ENCODE results near the gene SP140. TPM values are rescaled to one million over a fixed set of nuclear protein-coding genes. Genes with fewer than 3 reads are reported as not detected.

Gene SP140
- total RNA-seq, 1 experiment from 2014 or later = 2.6 TPM

DNA sequence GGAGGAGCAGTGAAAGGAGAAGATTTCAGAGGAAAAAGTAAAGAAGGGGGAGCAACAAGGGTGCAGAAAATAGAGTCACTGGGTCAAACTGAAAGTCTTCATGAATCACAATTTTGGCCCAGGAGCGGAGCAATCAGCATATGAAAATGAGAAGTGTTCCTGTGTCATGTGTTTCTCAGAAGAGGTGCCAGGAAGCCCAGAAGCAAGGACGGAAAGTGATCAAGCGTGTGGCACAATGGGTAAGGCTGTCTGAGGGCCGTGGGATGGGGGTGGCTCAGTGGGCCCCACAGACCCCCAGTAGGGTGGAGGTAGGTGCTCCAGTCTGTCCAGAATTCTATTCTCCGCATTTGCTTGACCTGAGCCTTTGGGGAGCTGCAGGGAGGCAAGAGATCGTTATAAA, 44.2 kb downstream of the SP140 start:
- intact Hi-C loops (cut with micrococcal nuclease) = no loop called here
- no TSS peak for BruUV-seq (replicated peaks)

More for the DNA sequence above, 44.2 kb downstream of the SP140 start:
- no peak for ATAC-seq
- H3K27ac ChIP-seq (ENCODE audit: low read depth, low read length) = no peak overlapping the region
- ChIA-PET CTCF (no interaction called here), RAD21 (ENCODE audit: low non-redundant PET in 1 of 2, low total read pairs in 2 of 2, uncharacterized antibody in 2 of 2, unreplicated experiment in 2 of 2) (no interaction called here), POLR2A (no interaction called here)
- H3K79me2 ChIP-seq (ENCODE audit: insufficient read depth, low read length) = no peaks in the 10 kb centered on the region
- H2AFZ ChIP-seq (ENCODE audit: low read depth, low read length, poor library complexity, severe bottlenecking) = no peak overlapping the region
- no peaks in the 10 kb centered on the region for H3K9me2 ChIP-seq (ENCODE audit: insufficient read depth)
- peaks cover 0 to 6% of the 10 kb centered on the region in 2 experiments; a peak in 1 of 4 replicates for H3K4me1 ChIP-seq (ENCODE audit: control insufficient read depth in 1 of 2, insufficient read depth in 2 of 2, low read length in 2 of 2)
- no peaks in the 10 kb centered on the region for H3K36me3 ChIP-seq (ENCODE audit: control insufficient read depth in 1 of 2, insufficient read depth in 2 of 2, low read length in 2 of 2)
- H3K4me2 ChIP-seq (ENCODE audit: low read length) = no peak overlapping the region
- no peak overlapping the region for H3K4me3 ChIP-seq (replicated peaks in 1 of 2; ENCODE audit: low read depth in 1 of 2, low read length in 2 of 2)
- TF ChIP-seq, protein P1, sequence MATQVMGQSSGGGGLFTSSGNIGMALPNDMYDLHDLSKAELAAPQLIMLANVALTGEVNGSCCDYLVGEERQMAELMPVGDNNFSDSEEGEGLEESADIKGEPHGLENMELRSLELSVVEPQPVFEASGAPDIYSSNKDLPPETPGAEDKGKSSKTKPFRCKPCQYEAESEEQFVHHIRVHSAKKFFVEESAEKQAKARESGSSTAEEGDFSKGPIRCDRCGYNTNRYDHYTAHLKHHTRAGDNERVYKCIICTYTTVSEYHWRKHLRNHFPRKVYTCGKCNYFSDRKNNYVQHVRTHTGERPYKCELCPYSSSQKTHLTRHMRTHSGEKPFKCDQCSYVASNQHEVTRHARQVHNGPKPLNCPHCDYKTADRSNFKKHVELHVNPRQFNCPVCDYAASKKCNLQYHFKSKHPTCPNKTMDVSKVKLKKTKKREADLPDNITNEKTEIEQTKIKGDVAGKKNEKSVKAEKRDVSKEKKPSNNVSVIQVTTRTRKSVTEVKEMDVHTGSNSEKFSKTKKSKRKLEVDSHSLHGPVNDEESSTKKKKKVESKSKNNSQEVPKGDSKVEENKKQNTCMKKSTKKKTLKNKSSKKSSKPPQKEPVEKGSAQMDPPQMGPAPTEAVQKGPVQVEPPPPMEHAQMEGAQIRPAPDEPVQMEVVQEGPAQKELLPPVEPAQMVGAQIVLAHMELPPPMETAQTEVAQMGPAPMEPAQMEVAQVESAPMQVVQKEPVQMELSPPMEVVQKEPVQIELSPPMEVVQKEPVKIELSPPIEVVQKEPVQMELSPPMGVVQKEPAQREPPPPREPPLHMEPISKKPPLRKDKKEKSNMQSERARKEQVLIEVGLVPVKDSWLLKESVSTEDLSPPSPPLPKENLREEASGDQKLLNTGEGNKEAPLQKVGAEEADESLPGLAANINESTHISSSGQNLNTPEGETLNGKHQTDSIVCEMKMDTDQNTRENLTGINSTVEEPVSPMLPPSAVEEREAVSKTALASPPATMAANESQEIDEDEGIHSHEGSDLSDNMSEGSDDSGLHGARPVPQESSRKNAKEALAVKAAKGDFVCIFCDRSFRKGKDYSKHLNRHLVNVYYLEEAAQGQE (IDR thresholded peaks at IDR 0.05; ENCODE audit: low read depth) = no peak
- TF ChIP-seq ZFX (IDR thresholded peaks at IDR 0.05) (no peak), EZH2 (IDR thresholded peaks at IDR 0.05) (no peak), FOSL1 (IDR thresholded peaks at IDR 0.05; ENCODE audit: low read depth) (no peak), EGR1 (IDR thresholded peaks at IDR 0.05; ENCODE audit: low read depth) (no peak), CTCF (IDR thresholded peaks at IDR 0.05 in 2 of 3, conservative IDR thresholded peaks at IDR 0.05 in 1 of 3; ENCODE audit: borderline replicate concordance in 1 of 3, insufficient read depth in 1 of 3, low read depth in 2 of 3, low read length in 2 of 3) (no peak), ZNF274 (IDR thresholded peaks at IDR 0.05; ENCODE audit: low read depth, low read length) (no peak), CEBPB (IDR thresholded peaks at IDR 0.05; ENCODE audit: low read depth) (no peak), SIN3A (IDR thresholded peaks at IDR 0.05; ENCODE audit: low read depth) (no peak), SP1 (IDR thresholded peaks at IDR 0.05; ENCODE audit: low read depth) (no peak), CBX3 (IDR thresholded peaks at IDR 0.05; ENCODE audit: low read depth) (no peak), TCF7L2 (IDR thresholded peaks at IDR 0.05; ENCODE audit: borderline replicate concordance, extremely low read depth, insufficient read depth, insufficient read length) (no peak), EZH2phosphoT487 (IDR thresholded peaks at IDR 0.05; ENCODE audit: borderline replicate concordance) (no peak), YY1 (IDR thresholded peaks at IDR 0.05; ENCODE audit: extremely low read depth, insufficient replicate concordance, low read depth, low read length) (no peak), SRF (IDR thresholded peaks at IDR 0.05; ENCODE audit: low read depth) (no peak), JUND (IDR thresholded peaks at IDR 0.05) (no peak)
- TF ChIP-seq, protein P2, sequence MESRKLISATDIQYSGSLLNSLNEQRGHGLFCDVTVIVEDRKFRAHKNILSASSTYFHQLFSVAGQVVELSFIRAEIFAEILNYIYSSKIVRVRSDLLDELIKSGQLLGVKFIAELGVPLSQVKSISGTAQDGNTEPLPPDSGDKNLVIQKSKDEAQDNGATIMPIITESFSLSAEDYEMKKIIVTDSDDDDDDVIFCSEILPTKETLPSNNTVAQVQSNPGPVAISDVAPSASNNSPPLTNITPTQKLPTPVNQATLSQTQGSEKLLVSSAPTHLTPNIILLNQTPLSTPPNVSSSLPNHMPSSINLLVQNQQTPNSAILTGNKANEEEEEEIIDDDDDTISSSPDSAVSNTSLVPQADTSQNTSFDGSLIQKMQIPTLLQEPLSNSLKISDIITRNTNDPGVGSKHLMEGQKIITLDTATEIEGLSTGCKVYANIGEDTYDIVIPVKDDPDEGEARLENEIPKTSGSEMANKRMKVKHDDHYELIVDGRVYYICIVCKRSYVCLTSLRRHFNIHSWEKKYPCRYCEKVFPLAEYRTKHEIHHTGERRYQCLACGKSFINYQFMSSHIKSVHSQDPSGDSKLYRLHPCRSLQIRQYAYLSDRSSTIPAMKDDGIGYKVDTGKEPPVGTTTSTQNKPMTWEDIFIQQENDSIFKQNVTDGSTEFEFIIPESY (IDR thresholded peaks at IDR 0.05; ENCODE audit: extremely low read depth, insufficient replicate concordance, low read length) = no peak
- TF ChIP-seq, protein P3, sequence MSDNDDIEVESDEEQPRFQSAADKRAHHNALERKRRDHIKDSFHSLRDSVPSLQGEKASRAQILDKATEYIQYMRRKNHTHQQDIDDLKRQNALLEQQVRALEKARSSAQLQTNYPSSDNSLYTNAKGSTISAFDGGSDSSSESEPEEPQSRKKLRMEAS (IDR thresholded peaks at IDR 0.05) = no peak
- TF ChIP-seq, protein P4, sequence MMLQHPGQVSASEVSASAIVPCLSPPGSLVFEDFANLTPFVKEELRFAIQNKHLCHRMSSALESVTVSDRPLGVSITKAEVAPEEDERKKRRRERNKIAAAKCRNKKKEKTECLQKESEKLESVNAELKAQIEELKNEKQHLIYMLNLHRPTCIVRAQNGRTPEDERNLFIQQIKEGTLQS (IDR thresholded peaks at IDR 0.05) = no peak
- no peaks in the 10 kb centered on the region for H3K9me3 ChIP-seq (ENCODE audit: control insufficient read depth in 1 of 2, insufficient read depth in 1 of 2, low read depth in 1 of 2, low read length in 2 of 2)
- no peaks in the 10 kb centered on the region for H3K27me3 ChIP-seq (ENCODE audit: insufficient read depth, low read length)
- no peaks in the 10 kb centered on the region for H4K20me1 ChIP-seq (ENCODE audit: insufficient read depth)
- H3K9ac ChIP-seq (ENCODE audit: low read length) = no peak overlapping the region
- DNase-seq (ENCODE audit: low read depth, low spot score) = no peak
